K562 (cell line): ENCODE data around the gene GP1BB. TPM values are rescaled to one million over a fixed set of nuclear protein-coding genes. Genes with fewer than 3 reads are reported as not detected.

Experiments used
- DACH1 ChIP-seq: fragments of 450-650 bp; IDR thresholded peaks from 2 replicates; pipeline ENCODE4 v1.6.1; 2018; ENCODE audit not compliant: partially characterized antibody
- HMBOX1 ChIP-seq: sonication (generic); IDR thresholded peaks from 2 replicates; pipeline ENCODE4 v1.6.1; 2016
- KAT2B ChIP-seq: IDR thresholded peaks from one replicate; pipeline ENCODE4 v1.6.1; 2012; ENCODE audit warnings: low read depth, mild to moderate bottlenecking, control low read depth, inconsistent platforms, low read length, moderate library complexity
- MLLT1 ChIP-seq, 2 experiments: fragments of 450-650 bp; IDR thresholded peaks; 2 replicates each; pipeline ENCODE4 v1.6.1; 2016
- RBBP5 ChIP-seq: fragments of 200-600 bp; sonication (generic); IDR thresholded peaks from 2 replicates; pipeline ENCODE4 v1.6.1; 2012; ENCODE audit warnings: borderline replicate concordance, mild to moderate bottlenecking, low read length, control low read depth, inconsistent platforms; ENCODE audit not compliant: insufficient read depth, poor library complexity, severe bottlenecking
- RBM22 ChIP-seq: fragments of 200-400 bp; formaldehyde crosslinking; IDR thresholded peaks from 2 replicates; pipeline ENCODE4 v1.6.1; 2018; ENCODE audit warnings: low read length, low read depth; ENCODE audit not compliant: poor library complexity, severe bottlenecking
- RFX7 ChIP-seq: fragments of 250-450 bp; sonication (Bioruptor Pico); IDR thresholded peaks from 2 replicates; pipeline ENCODE4 v1.5.1; 2021; ENCODE audit warnings: mild to moderate bottlenecking
- SMARCA4 ChIP-seq: fragments of 450-650 bp; IDR thresholded peaks from 2 replicates; pipeline ENCODE4 v1.6.1; 2016
- ZNF24 ChIP-seq: fragments of 450-650 bp; IDR thresholded peaks from 2 replicates; pipeline ENCODE4 v1.6.1; 2016
- ZNF830 ChIP-seq: fragments of 250-450 bp; sonication (Bioruptor Pico); IDR thresholded peaks from 2 replicates; pipeline ENCODE4 v1.5.0; 2021; ENCODE audit warnings: mild to moderate bottlenecking
- polyA plus RNA-seq, 8 experiments: library from polyadenylated mRNA; depleted of rRNA in 4 of 8; stranded (reverse) in 5 of 8; unstranded in 3 of 8; fragments of >200 nt; fragmentation: Nextera tagmentation in 2 of 8; fragmentation: Illumina TruSeq in 1 of 8; extraction: Ambion mirVana in 2 of 8; extraction: Trizol in 1 of 8; gene quantifications; 2 replicates each; pipeline versions ENCODE4 v1.2.1 to v1.2.3, GENCODE V29; 2011 to 2014; ENCODE audit warnings: inconsistent platforms in 1 of 8, missing spikeins in 1 of 8
- total RNA-seq, 7 experiments: library from RNA; depleted of rRNA in 6 of 7; stranded (reverse); fragments of >200 nt in 6 of 7; fragmentation: Illumina TruSeq in 2 of 7; extraction: Trizol in 2 of 7; gene quantifications; 2 replicates each; pipeline versions ENCODE4 v1.2.1 to v1.2.3, GENCODE V29; 2011 to 2021; ENCODE audit warnings: low replicate concordance in 1 of 7
- TF ChIP-seq, protein P1 (sequence below): sonication (generic); formaldehyde crosslinking; IDR thresholded peaks from 2 replicates; pipeline ENCODE4 v1.8.1; 2022; ENCODE audit warnings: missing genetic modification reagents
- TF ChIP-seq, protein P2 (sequence below), 2 experiments: fragments of 450-650 bp in 1 of 2; sonication (generic) in 1 of 2; formaldehyde crosslinking; conservative IDR thresholded peaks; 2 replicates each; pipeline versions ENCODE4 v1.4.0 to v1.8.1; 2020 to 2022; ENCODE audit warnings: mild to moderate bottlenecking in 1 of 2, missing genetic modification reagents in 1 of 2
- TF ChIP-seq, protein P3 (sequence below): sonication (generic); formaldehyde crosslinking; IDR thresholded peaks from 2 replicates; pipeline ENCODE4 v1.8.0; 2023; ENCODE audit warnings: missing genetic modification reagents, mild to moderate bottlenecking, borderline replicate concordance
- TF ChIP-seq, protein P4 (sequence below): fragments of 450-650 bp; IDR thresholded peaks from 2 replicates; pipeline ENCODE4 v1.7.1; 2018; ENCODE audit warnings: mild to moderate bottlenecking, low read depth; ENCODE audit not compliant: partially characterized antibody

The GP1BB gene
- total and polyA plus RNA-seq, 9 of the 15 experiments (the other 6 are each of a cell fraction or from before 2014, with no cell fraction given), result 0.69 to 162 (median 2.8) TPM

DNA sequence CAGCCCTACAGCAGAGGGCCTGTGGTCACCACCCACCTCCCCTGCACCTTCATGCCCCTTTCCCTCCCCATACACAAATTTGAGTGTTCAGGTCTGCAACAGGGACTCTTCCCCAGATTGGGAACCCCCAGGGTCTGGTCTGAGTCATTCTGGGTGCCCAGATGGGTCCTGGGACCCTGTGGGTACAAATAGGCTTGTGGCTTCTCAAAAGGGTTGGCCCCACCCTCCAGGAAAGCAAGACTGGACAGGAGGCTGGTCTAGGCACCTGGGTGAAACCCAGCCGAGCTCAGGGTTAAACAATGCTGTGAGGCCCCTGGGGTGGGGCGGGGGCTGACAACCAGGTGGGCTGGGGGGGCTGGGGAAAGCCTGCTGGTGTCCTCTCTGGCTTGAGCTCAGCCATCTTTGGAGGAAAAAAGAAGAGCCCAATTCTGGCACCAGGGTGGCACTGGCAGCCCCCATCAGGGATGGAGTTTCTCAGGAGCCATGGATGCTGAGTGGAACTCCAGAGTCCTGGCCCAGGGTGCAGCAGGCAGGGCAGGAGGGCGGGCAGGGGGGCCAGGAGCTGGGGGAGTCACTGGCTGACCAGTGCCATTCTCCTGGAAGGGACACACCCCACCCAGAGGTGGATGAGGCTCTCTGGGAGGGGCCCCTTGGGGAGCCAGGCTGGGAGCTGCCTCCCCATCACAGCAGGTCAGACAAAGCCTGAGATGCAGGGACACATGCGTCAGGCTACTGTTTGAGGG, 8.0 kb upstream of the GP1BB start (continued):
- TF ChIP-seq KAT2B (no peak), RBBP5 (no peak), DACH1 (no peak), RFX7 (CRISPR knock-in tag) (no peak), ZNF830 (CRISPR knock-in tag) (no peak), SMARCA4 (no peak), HMBOX1 (no peak), MLLT1 (IDR thresholded peaks at IDR 0.05) (no peak), ZNF24 (no peak), RBM22 (no peak)
- TF ChIP-seq, protein P1, sequence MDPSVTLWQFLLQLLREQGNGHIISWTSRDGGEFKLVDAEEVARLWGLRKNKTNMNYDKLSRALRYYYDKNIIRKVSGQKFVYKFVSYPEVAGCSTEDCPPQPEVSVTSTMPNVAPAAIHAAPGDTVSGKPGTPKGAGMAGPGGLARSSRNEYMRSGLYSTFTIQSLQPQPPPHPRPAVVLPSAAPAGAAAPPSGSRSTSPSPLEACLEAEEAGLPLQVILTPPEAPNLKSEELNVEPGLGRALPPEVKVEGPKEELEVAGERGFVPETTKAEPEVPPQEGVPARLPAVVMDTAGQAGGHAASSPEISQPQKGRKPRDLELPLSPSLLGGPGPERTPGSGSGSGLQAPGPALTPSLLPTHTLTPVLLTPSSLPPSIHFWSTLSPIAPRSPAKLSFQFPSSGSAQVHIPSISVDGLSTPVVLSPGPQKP (CRISPR knock-in tag), result no peak
- TF ChIP-seq, protein P2, sequence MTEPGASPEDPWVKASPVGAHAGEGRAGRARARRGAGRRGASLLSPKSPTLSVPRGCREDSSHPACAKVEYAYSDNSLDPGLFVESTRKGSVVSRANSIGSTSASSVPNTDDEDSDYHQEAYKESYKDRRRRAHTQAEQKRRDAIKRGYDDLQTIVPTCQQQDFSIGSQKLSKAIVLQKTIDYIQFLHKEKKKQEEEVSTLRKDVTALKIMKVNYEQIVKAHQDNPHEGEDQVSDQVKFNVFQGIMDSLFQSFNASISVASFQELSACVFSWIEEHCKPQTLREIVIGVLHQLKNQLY (CRISPR knock-in tag; conservative IDR thresholded peaks at IDR 0.05), result 0 out of 4 replicates have a peak, but pooled peaks of 1 of the 2 experiments have one; percentile 4
- TF ChIP-seq, protein P3, sequence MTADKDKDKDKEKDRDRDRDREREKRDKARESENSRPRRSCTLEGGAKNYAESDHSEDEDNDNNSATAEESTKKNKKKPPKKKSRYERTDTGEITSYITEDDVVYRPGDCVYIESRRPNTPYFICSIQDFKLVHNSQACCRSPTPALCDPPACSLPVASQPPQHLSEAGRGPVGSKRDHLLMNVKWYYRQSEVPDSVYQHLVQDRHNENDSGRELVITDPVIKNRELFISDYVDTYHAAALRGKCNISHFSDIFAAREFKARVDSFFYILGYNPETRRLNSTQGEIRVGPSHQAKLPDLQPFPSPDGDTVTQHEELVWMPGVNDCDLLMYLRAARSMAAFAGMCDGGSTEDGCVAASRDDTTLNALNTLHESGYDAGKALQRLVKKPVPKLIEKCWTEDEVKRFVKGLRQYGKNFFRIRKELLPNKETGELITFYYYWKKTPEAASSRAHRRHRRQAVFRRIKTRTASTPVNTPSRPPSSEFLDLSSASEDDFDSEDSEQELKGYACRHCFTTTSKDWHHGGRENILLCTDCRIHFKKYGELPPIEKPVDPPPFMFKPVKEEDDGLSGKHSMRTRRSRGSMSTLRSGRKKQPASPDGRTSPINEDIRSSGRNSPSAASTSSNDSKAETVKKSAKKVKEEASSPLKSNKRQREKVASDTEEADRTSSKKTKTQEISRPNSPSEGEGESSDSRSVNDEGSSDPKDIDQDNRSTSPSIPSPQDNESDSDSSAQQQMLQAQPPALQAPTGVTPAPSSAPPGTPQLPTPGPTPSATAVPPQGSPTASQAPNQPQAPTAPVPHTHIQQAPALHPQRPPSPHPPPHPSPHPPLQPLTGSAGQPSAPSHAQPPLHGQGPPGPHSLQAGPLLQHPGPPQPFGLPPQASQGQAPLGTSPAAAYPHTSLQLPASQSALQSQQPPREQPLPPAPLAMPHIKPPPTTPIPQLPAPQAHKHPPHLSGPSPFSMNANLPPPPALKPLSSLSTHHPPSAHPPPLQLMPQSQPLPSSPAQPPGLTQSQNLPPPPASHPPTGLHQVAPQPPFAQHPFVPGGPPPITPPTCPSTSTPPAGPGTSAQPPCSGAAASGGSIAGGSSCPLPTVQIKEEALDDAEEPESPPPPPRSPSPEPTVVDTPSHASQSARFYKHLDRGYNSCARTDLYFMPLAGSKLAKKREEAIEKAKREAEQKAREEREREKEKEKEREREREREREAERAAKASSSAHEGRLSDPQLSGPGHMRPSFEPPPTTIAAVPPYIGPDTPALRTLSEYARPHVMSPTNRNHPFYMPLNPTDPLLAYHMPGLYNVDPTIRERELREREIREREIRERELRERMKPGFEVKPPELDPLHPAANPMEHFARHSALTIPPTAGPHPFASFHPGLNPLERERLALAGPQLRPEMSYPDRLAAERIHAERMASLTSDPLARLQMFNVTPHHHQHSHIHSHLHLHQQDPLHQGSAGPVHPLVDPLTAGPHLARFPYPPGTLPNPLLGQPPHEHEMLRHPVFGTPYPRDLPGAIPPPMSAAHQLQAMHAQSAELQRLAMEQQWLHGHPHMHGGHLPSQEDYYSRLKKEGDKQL (CRISPR knock-in tag), result no peak
- TF ChIP-seq, protein P4, sequence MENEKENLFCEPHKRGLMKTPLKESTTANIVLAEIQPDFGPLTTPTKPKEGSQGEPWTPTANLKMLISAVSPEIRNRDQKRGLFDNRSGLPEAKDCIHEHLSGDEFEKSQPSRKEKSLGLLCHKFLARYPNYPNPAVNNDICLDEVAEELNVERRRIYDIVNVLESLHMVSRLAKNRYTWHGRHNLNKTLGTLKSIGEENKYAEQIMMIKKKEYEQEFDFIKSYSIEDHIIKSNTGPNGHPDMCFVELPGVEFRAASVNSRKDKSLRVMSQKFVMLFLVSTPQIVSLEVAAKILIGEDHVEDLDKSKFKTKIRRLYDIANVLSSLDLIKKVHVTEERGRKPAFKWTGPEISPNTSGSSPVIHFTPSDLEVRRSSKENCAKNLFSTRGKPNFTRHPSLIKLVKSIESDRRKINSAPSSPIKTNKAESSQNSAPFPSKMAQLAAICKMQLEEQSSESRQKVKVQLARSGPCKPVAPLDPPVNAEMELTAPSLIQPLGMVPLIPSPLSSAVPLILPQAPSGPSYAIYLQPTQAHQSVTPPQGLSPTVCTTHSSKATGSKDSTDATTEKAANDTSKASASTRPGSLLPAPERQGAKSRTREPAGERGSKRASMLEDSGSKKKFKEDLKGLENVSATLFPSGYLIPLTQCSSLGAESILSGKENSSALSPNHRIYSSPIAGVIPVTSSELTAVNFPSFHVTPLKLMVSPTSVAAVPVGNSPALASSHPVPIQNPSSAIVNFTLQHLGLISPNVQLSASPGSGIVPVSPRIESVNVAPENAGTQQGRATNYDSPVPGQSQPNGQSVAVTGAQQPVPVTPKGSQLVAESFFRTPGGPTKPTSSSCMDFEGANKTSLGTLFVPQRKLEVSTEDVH, result no peak
